ENCODE data around the gene CCNY.

CCNY gene

DNA sequence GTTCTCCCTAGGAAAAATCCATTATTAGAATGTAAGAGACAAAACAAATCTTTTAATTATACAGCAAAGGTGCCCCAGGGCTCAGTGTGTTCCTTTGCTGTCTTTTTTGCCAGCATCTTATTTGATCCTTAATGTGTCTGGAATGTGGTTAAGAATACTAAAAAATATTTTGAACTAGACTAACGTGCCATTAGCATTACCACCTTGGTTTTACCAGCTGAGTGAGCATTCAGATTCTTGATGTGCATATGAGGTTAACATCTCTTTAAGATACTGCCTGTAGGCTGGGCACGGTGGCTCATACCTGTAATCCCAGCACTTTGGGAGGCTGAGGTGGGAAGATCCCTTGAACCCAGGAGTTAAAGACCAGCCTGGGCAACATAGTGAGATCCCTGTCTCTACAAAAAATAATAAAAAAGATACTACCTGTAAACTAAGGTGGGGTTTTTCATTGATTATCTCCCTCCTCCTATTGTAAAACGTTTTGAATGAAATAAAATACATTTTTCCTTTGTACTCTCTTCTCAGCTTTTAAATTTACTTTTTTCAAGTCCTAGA, 96.6 kb downstream of the CCNY start:
- H3K4me3 ChIP-seq (ENCODE audit: low read depth, low read length) = no peak overlapping the region
- DNase-seq (ENCODE audit: low read depth, low spot score) = no peak
- TF ChIP-seq, protein P1, sequence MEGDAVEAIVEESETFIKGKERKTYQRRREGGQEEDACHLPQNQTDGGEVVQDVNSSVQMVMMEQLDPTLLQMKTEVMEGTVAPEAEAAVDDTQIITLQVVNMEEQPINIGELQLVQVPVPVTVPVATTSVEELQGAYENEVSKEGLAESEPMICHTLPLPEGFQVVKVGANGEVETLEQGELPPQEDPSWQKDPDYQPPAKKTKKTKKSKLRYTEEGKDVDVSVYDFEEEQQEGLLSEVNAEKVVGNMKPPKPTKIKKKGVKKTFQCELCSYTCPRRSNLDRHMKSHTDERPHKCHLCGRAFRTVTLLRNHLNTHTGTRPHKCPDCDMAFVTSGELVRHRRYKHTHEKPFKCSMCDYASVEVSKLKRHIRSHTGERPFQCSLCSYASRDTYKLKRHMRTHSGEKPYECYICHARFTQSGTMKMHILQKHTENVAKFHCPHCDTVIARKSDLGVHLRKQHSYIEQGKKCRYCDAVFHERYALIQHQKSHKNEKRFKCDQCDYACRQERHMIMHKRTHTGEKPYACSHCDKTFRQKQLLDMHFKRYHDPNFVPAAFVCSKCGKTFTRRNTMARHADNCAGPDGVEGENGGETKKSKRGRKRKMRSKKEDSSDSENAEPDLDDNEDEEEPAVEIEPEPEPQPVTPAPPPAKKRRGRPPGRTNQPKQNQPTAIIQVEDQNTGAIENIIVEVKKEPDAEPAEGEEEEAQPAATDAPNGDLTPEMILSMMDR (IDR thresholded peaks at IDR 0.05; ENCODE audit: low read depth, low read length) = no peak
- in situ Hi-C loops (cut with HindIII; ENCODE audit: low sequenced_read_pairs) = no loop called here

DNA sequence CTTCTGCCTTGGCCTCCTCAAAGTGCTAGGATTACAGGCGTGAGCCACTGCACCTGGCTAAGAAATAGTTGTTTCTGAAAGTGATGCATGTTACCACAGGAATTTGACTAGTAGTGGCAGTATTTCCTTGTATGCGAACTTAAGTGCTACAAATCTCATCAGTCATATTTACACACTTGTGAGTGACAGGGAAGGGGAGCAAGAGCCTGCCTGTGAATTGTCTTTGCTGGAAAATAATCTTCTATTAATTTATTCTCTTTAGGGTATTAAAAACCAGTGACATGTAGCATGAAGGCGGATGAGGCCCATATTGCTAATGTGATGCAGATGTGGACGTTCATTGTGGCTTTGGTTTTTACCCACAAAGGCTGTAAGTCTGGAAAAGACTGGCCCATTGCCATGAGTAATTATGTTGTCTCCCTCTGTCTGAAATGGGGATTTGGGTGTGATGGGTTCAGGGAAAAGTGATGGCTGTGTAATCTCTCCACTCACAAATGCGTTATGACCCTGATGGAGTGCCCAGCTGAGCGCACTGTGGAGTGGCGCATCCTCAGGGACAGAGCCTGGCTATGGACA, 97.6 kb downstream of the CCNY start:
- in situ Hi-C loops (cut with HindIII; ENCODE audit: low sequenced_read_pairs) = no loop called here
- H3K4me3 ChIP-seq (ENCODE audit: low read depth, low read length) = no peak overlapping the region
- TF ChIP-seq, protein P1 (IDR thresholded peaks at IDR 0.05; ENCODE audit: low read depth, low read length) = no peak
- DNase-seq (ENCODE audit: low read depth, low spot score) = peak; percentile 96

GRCh38 chr10:35434533-35434932, 98.2 kb downstream of the CCNY start:
- in situ Hi-C loops (cut with HindIII; ENCODE audit: low sequenced_read_pairs) = no loop called here
- H3K4me3 ChIP-seq (ENCODE audit: low read depth, low read length) = no peak overlapping the region
- no peak for DNase-seq (ENCODE audit: low read depth, low spot score)
- TF ChIP-seq, protein P1 (IDR thresholded peaks at IDR 0.05; ENCODE audit: low read depth, low read length) = no peak

GRCh38 chr10:35435824-35436223, 99.5 kb downstream of the CCNY start:
- in situ Hi-C loops (cut with HindIII; ENCODE audit: low sequenced_read_pairs) = no loop called here
- no peak for DNase-seq (ENCODE audit: low read depth, low spot score)
- H3K4me3 ChIP-seq (ENCODE audit: low read depth, low read length) = no peak overlapping the region

GRCh38 chr10:35437829-35438228, 101.5 kb downstream of the CCNY start:
- in situ Hi-C loops (cut with HindIII; ENCODE audit: low sequenced_read_pairs) = no loop called here
- no peak for DNase-seq (ENCODE audit: low read depth, low spot score)
- H3K4me3 ChIP-seq (ENCODE audit: low read depth, low read length) = no peak overlapping the region
- TF ChIP-seq, protein P1 (IDR thresholded peaks at IDR 0.05; ENCODE audit: low read depth, low read length) = no peak

More at GRCh38 chr10:35435824-35436223, 99.5 kb downstream of the CCNY start:
- TF ChIP-seq, protein P1 (IDR thresholded peaks at IDR 0.05; ENCODE audit: low read depth, low read length) = no peak

DNA sequence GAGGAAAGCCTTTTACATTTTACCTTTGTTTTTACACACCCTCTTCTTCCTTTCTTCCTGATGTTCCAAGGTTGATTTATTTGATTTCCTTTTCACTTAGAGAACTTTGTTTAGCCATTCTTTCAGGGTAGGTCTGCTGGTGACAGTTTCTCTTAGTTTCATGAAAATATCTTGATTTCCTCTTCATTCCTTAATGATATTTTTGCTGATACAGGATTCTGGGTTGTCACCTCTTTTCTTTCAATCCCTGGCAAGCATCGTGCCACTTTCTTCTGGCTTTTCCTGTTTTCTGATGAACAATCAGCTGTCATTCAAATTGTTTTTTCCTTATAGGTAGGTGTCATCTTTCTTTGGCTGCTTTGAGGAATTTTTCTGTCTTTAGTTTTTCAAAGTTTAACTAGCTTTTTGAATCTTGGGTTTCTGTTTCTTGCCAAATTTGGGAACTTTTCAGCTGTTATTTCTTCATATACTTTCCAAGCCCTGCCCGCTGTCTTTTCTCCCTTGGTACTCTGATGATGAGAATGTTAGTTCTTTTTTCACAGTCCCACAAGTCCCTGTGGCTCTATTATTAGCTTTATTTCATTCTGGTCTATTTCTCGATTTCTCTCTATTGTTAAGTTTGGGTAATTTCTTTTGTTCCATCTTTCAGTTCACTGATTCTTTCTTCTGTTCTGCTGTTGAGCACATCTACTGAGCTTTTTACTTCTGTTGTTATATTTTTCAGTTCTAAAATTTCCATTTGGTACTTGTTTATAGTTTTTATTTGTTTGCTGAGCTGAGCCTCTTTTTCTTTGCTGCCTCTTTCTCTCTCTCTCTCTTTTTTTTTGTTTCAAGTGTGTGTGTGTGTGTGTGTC, 102.6 kb downstream of the CCNY start:
- no peak for DNase-seq (ENCODE audit: low read depth, low spot score)
- TF ChIP-seq, protein P1 (IDR thresholded peaks at IDR 0.05; ENCODE audit: low read depth, low read length) = no peak
- no peak overlapping the region for H3K4me3 ChIP-seq (ENCODE audit: low read depth, low read length)
- in situ Hi-C loops (cut with HindIII; ENCODE audit: low sequenced_read_pairs) = no loop called here

Measured in astrocyte of the spinal cord (primary cell).